Mucosa of rectum (tissue), 2 donors: ENCODE results near the gene FHIT.

ENCODE experiments used
- H3K27ac ChIP-seq, 2 donors: one replicate each; pipeline ENCODE4 v1.7.0; 2013; ENCODE audit warnings: inconsistent platforms in 2 of 2, low read depth in 2 of 2, low read length in 2 of 2
- H3K27me3 ChIP-seq, 2 donors: one replicate each; pipeline ENCODE4 v1.7.0; 2013; ENCODE audit warnings: low read length in 2 of 2; ENCODE audit not compliant: control insufficient read depth in 2 of 2, insufficient read depth in 2 of 2
- H3K36me3 ChIP-seq, 2 donors: one replicate each; pipeline ENCODE4 v1.7.0; 2013; ENCODE audit warnings: low read length in 2 of 2; ENCODE audit not compliant: control insufficient read depth in 2 of 2, insufficient read depth in 2 of 2
- H3K4me1 ChIP-seq, 2 donors: one replicate each; pipeline ENCODE4 v1.7.0; 2013; ENCODE audit warnings: low read length in 2 of 2, mild to moderate bottlenecking in 1 of 2; ENCODE audit not compliant: control insufficient read depth in 2 of 2, insufficient read depth in 2 of 2
- H3K4me3 ChIP-seq, 2 donors: one replicate each; pipeline ENCODE4 v1.7.0; 2013; ENCODE audit warnings: low read length in 2 of 2
- H3K9ac ChIP-seq, 2 donors: one replicate each; pipeline ENCODE4 v1.7.0; 2013; ENCODE audit warnings: low read length in 2 of 2, low read depth in 1 of 2, mild to moderate bottlenecking in 1 of 2
- H3K9me3 ChIP-seq, 2 donors: one replicate each; pipeline ENCODE4 v1.7.0; 2013; ENCODE audit warnings: low read length in 2 of 2; ENCODE audit not compliant: control insufficient read depth in 2 of 2
- donor health status: healthy.
- donor health status: Normal muscosa, but diverticular disease.

The FHIT gene

GRCh38 chr3:59992578-59992977, 1258.7 kb downstream of the FHIT start:
- no peaks in the 10 kb centered on the region for H3K9me3 ChIP-seq
- no peak overlapping the region for H3K4me3 ChIP-seq
- no peaks in the 10 kb centered on the region for H3K36me3 ChIP-seq
- H3K4me1 ChIP-seq: no peaks in the 10 kb centered on the region
- H3K9ac ChIP-seq: no peak overlapping the region
- H3K27ac ChIP-seq: no peak overlapping the region
- H3K27me3 ChIP-seq: no peaks in the 10 kb centered on the region

- no peaks in the 10 kb centered on the region for H3K9me3 ChIP-seq
- H3K36me3 ChIP-seq: no peaks in the 10 kb centered on the region
- H3K4me1 ChIP-seq: no peaks in the 10 kb centered on the region
- no peak overlapping the region for H3K27ac ChIP-seq
- no peak overlapping the region for H3K4me3 ChIP-seq
- no peak overlapping the region for H3K9ac ChIP-seq
- no peaks in the 10 kb centered on the region for H3K27me3 ChIP-seq
Measured at GRCh38 chr3:59990915-59991314, 1260.3 kb downstream of the FHIT start.

- H3K9me3 ChIP-seq: no peaks in the 10 kb centered on the region
- no peaks in the 10 kb centered on the region for H3K27me3 ChIP-seq
- no peaks in the 10 kb centered on the region for H3K36me3 ChIP-seq
- no peak overlapping the region for H3K27ac ChIP-seq
- H3K4me1 ChIP-seq: no peaks in the 10 kb centered on the region
- no peak overlapping the region for H3K9ac ChIP-seq
- no peak overlapping the region for H3K4me3 ChIP-seq
Measured at GRCh38 chr3:59982510-59982909, 1268.7 kb downstream of the FHIT start.

- no peak overlapping the region for H3K9ac ChIP-seq
- H3K27me3 ChIP-seq: no peaks in the 10 kb centered on the region
- no peak overlapping the region for H3K4me3 ChIP-seq
- no peaks in the 10 kb centered on the region for H3K9me3 ChIP-seq
- H3K36me3 ChIP-seq: no peaks in the 10 kb centered on the region
- H3K4me1 ChIP-seq: no peaks in the 10 kb centered on the region
- H3K27ac ChIP-seq: no peak overlapping the region
Measured at GRCh38 chr3:59981377-59981776, 1269.9 kb downstream of the FHIT start.

- Histone ChIP-seq H3K4me1 (no peaks in the 10 kb centered on the region), H3K27me3 (no peaks in the 10 kb centered on the region), H3K36me3 (no peaks in the 10 kb centered on the region), H3K9me3 (no peaks in the 10 kb centered on the region), H3K9ac (no peak overlapping the region), H3K4me3 (no peak overlapping the region), H3K27ac (no peak overlapping the region)
Measured at GRCh38 chr3:59980576-59980975, 1270.7 kb downstream of the FHIT start.

GRCh38 chr3:59979542-59979941, 1271.7 kb downstream of the FHIT start:
- no peaks in the 10 kb centered on the region for H3K27me3 ChIP-seq
- no peak overlapping the region for H3K4me3 ChIP-seq
- no peak overlapping the region for H3K9ac ChIP-seq
- no peaks in the 10 kb centered on the region for H3K9me3 ChIP-seq
- H3K27ac ChIP-seq: no peak overlapping the region
- no peaks in the 10 kb centered on the region for H3K4me1 ChIP-seq
- H3K36me3 ChIP-seq: no peaks in the 10 kb centered on the region

GRCh38 chr3:59978979-59979378, 1272.3 kb downstream of the FHIT start:
- Histone ChIP-seq H3K4me3 (no peak overlapping the region), H3K36me3 (no peaks in the 10 kb centered on the region), H3K9ac (no peak overlapping the region), H3K27ac (no peak overlapping the region), H3K27me3 (no peaks in the 10 kb centered on the region), H3K9me3 (no peaks in the 10 kb centered on the region), H3K4me1 (no peaks in the 10 kb centered on the region)

- Histone ChIP-seq H3K9me3 (no peaks in the 10 kb centered on the region), H3K4me1 (no peaks in the 10 kb centered on the region), H3K9ac (no peak overlapping the region), H3K36me3 (no peaks in the 10 kb centered on the region), H3K27ac (no peak overlapping the region), H3K27me3 (no peaks in the 10 kb centered on the region), H3K4me3 (no peak overlapping the region)
Measured at GRCh38 chr3:59970796-59971195, 1280.5 kb downstream of the FHIT start.

GRCh38 chr3:59970376-59970775, 1280.9 kb downstream of the FHIT start:
- Histone ChIP-seq H3K27ac (no peak overlapping the region), H3K9me3 (no peaks in the 10 kb centered on the region)

GRCh38 chr3:59968513-59969045, 1282.7 kb downstream of the FHIT start:
- no peaks in the 10 kb centered on the region for H3K4me1 ChIP-seq
- H3K4me3 ChIP-seq: no peak overlapping the region
- no peaks in the 10 kb centered on the region for H3K36me3 ChIP-seq
- no peaks in the 10 kb centered on the region for H3K27me3 ChIP-seq
- no peak overlapping the region for H3K27ac ChIP-seq
- H3K9ac ChIP-seq: no peak overlapping the region
- H3K9me3 ChIP-seq: no peaks in the 10 kb centered on the region

More at GRCh38 chr3:59970376-59970775, 1280.9 kb downstream of the FHIT start:
- no peak overlapping the region for H3K4me3 ChIP-seq
- no peaks in the 10 kb centered on the region for H3K4me1 ChIP-seq
- H3K9ac ChIP-seq: no peak overlapping the region
- no peaks in the 10 kb centered on the region for H3K36me3 ChIP-seq
- H3K27me3 ChIP-seq: no peaks in the 10 kb centered on the region

- Histone ChIP-seq H3K27ac (no peak overlapping the region), H3K9me3 (no peaks in the 10 kb centered on the region), H3K27me3 (no peaks in the 10 kb centered on the region), H3K4me1 (no peaks in the 10 kb centered on the region), H3K9ac (no peak overlapping the region), H3K36me3 (no peaks in the 10 kb centered on the region), H3K4me3 (no peak overlapping the region)
Measured at GRCh38 chr3:59963676-59964075, 1287.6 kb downstream of the FHIT start.
